Thoracic aorta (tissue), 2 donors: Measurements from ENCODE around the gene CD300LG. TPM values are rescaled to one million over a fixed set of nuclear protein-coding genes. Genes with fewer than 3 reads are reported as not detected.

Source experiments
- ATAC-seq: fragments of 150-250 bp; one replicate; pipeline ENCODE4 v1.8.0; 2017; ENCODE audit warnings: low read depth; ENCODE audit not compliant: insufficient number of reproducible peaks, low FRiP score
- DNase-seq: peaks from one replicate; pipeline ENCODE4 v3.0.0-alpha.2; 2020; ENCODE audit warnings: low spot score
- H3K27ac ChIP-seq, 2 donors: fragments of 200-600 bp; sonication (generic); 1 replicate in 1 of 2; 2 replicates in 1 of 2; pipeline ENCODE4 v1.5.1; 2016; ENCODE audit warnings: mild to moderate bottlenecking in 2 of 2, moderate library complexity in 2 of 2
- H3K27me3 ChIP-seq: fragments of 200-600 bp; sonication (generic); replicated peaks from 2 replicates; pipeline ENCODE4 v1.6.0; 2016; ENCODE audit warnings: mild to moderate bottlenecking; ENCODE audit not compliant: insufficient read depth
- H3K36me3 ChIP-seq: fragments of 200-600 bp; sonication (generic); one replicate; pipeline ENCODE4 v1.5.1; 2016
- H3K4me1 ChIP-seq, 2 donors: fragments of 200-600 bp; sonication (generic); 1 replicate in 1 of 2; 2 replicates in 1 of 2; pipeline versions ENCODE4 v1.5.1 to v1.6.0; 2016; ENCODE audit warnings: low read depth in 2 of 2, mild to moderate bottlenecking in 1 of 2; ENCODE audit not compliant: control insufficient read depth in 1 of 2
- H3K4me3 ChIP-seq: fragments of 200-600 bp; sonication (generic); 2 replicates; pipeline ENCODE4 v1.5.1; 2016; ENCODE audit warnings: mild to moderate bottlenecking
- H3K9me3 ChIP-seq: fragments of 200-600 bp; sonication (generic); 2 replicates; pipeline ENCODE4 v1.5.1; 2016
- total RNA-seq, 2 donors: library from RNA; depleted of rRNA; stranded (reverse); fragments of >200 nt; gene quantifications; one replicate each; pipeline versions ENCODE4 v1.1.0 to v1.2.3, GENCODE V29; 2016
- TF ChIP-seq, protein P1 (sequence below): fragments of 200-600 bp; sonication (generic); IDR thresholded peaks from one replicate; pipeline ENCODE4 v1.5.1; 2019; ENCODE audit warnings: antibody characterized with exemption

CD300LG gene
- total RNA-seq, 2 donors from 2014 or later = 0.35 to 3.2 TPM

DNA sequence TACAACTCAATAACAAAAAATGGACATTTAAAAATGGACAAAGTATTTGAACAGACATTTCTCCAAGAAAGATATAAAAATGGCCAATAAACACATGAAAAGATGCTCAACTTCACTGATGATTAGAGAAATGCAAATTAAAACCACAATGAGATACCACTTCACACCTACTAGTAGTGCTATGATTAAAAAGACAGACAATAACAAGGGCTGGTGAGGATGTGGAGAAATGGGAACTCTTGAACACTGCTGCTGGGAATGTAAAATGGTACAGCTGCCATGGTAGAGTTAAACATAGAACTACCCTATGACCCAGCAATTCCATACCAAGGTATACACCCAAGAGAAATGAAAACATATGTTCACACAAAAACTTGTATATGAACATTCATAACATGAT is 41.9 kb upstream of the CD300LG start:
- Histone ChIP-seq H3K9me3 (no peaks in the 10 kb centered on the region), H3K36me3 (peaks cover 16% of the 10 kb centered on the region)
- TF ChIP-seq, protein P1, sequence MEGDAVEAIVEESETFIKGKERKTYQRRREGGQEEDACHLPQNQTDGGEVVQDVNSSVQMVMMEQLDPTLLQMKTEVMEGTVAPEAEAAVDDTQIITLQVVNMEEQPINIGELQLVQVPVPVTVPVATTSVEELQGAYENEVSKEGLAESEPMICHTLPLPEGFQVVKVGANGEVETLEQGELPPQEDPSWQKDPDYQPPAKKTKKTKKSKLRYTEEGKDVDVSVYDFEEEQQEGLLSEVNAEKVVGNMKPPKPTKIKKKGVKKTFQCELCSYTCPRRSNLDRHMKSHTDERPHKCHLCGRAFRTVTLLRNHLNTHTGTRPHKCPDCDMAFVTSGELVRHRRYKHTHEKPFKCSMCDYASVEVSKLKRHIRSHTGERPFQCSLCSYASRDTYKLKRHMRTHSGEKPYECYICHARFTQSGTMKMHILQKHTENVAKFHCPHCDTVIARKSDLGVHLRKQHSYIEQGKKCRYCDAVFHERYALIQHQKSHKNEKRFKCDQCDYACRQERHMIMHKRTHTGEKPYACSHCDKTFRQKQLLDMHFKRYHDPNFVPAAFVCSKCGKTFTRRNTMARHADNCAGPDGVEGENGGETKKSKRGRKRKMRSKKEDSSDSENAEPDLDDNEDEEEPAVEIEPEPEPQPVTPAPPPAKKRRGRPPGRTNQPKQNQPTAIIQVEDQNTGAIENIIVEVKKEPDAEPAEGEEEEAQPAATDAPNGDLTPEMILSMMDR = no peak

DNA sequence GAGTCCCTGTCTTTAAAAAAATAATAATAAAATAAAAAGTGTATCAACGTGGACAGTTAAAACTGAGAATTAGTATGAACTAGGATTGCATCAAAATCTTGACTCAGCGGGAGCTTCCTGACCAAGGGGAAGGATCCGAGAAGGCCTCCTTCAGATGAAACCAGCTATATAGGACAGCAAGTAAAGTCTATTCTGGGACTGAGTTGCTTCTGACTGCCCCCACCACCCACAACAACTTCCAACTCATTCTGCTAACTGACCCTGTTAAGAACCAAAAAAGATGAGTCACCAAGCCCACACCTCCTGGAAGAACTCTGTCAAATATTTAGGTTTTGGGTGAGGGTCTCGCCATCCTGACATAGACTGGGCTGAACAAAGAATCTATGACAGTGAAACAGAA is 38.9 kb upstream of the CD300LG start:
- H3K27me3 ChIP-seq = no peaks in the 10 kb centered on the region
- no peaks in the 10 kb centered on the region for H3K9me3 ChIP-seq
- H3K4me3 ChIP-seq = no peak overlapping the region
- DNase-seq (no peak), ATAC-seq (no peak)
- TF ChIP-seq, protein P1 = no peak
- H3K27ac ChIP-seq = no peak overlapping the region
- no peaks in the 10 kb centered on the region for H3K4me1 ChIP-seq
- H3K36me3 ChIP-seq = peaks cover 19% of the 10 kb centered on the region

More for the DNA sequence above, 41.9 kb upstream of the CD300LG start:
- Histone ChIP-seq H3K4me3 (no peak overlapping the region), H3K4me1 (no peaks in the 10 kb centered on the region), H3K27me3 (no peaks in the 10 kb centered on the region), H3K27ac (no peak overlapping the region)
- no peak for ATAC-seq
- no peak for DNase-seq

DNA sequence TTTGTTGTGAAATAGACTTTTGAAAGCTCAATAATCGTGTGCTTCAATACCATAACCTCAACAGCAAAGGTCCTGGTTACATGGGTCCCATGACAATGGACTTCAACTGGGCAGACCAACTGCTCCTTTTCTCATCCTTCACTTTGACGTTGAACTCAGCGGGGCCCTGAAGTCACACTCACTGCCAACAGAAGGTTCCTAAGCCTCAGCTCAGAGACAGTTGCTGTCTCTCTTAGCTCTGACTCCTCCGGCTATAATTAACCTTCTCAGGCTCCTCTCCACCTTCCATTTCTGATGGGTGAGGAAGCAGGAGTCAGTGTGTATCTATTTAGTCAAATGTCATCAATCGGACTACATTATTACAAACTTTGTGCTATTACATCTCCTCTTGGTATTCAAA is 37.9 kb upstream of the CD300LG start:
- no peak for DNase-seq
- Histone ChIP-seq H3K27me3 (no peaks in the 10 kb centered on the region), H3K4me1 (no peaks in the 10 kb centered on the region), H3K36me3 (peaks cover 27% of the 10 kb centered on the region), H3K27ac (no peak overlapping the region), H3K4me3 (no peak overlapping the region), H3K9me3 (no peaks in the 10 kb centered on the region)
- TF ChIP-seq, protein P1 = no peak
- ATAC-seq = no peak

DNA sequence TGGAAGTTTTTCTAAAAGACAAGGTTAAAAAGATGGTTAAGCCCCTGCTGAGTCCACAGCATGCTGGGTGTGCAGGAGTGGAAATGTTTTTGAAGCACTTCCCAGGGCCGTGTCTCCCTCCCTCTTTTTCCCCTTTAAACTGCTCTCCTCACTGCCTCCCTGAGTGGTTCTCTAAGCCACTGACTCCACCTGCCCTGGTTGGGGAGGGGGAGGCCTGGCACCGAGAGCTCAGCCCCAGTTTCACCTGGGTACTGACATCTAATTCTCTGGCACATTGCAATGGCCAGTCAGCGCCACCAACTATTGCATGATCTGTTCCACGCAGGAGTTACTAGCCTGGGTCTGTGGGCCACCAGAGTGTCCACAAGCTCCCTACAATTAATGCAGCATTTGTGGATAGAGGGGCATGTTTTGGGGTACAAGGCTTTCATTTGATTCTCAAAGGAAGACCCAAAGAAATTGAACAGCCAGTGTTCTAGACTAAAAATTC is 36.7 kb upstream of the CD300LG start:
- Histone ChIP-seq H3K4me1 (peaks cover 0 to 5% of the 10 kb centered on the region in 2 donors), H3K27ac (no peak overlapping the region), H3K9me3 (no peaks in the 10 kb centered on the region), H3K4me3 (no peak overlapping the region), H3K36me3 (peaks cover 29% of the 10 kb centered on the region), H3K27me3 (no peaks in the 10 kb centered on the region)
- ATAC-seq = no peak
- DNase-seq = no peak
- TF ChIP-seq, protein P1 = no peak

DNA sequence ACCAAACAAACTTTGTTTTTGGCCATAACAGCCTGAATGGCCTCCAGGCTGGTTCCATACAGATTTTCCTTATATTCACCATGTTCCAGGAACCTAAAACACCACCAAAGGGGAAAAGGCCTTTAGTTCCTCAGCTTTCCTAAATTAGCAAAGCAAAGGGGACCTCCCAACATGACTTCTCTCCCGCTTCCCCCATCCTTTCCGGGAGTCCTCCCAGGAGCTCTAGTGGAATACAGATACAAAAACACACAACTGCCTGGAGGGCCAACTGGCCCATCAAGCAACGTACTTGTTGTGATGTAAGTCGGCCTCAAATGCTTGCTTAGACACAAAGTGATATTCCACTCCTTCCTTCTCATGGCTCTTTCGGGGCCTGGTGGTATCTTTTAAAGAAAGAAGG is 36.2 kb upstream of the CD300LG start:
- no peak for DNase-seq
- TF ChIP-seq, protein P1 = no peak
- peaks cover 29% of the 10 kb centered on the region for H3K36me3 ChIP-seq

More for the DNA sequence above, 36.2 kb upstream of the CD300LG start:
- Histone ChIP-seq H3K9me3 (no peaks in the 10 kb centered on the region), H3K4me3 (no peak overlapping the region), H3K27ac (no peak overlapping the region), H3K4me1 (peaks cover 0 to 5% of the 10 kb centered on the region in 2 donors), H3K27me3 (no peaks in the 10 kb centered on the region)
- ATAC-seq = no peak
